HG03571 (cell line): ENCODE data around the gene PPL.

ENCODE experiments used
- ATAC-seq: cut with Tn5 transposase; IDR thresholded peaks from one replicate; pipeline ENCODE4 v1.9.1; 2021; ENCODE audit not compliant: unreplicated experiment

The PPL gene

GRCh38 chr16:4870138-4870671, 66.7 kb downstream of the PPL start:
- no peak for ATAC-seq

- no peak for ATAC-seq
Measured at GRCh38 chr16:4869147-4869805, 67.7 kb downstream of the PPL start.

- no peak for ATAC-seq
Measured at GRCh38 chr16:4868535-4868934, 68.4 kb downstream of the PPL start.

- ATAC-seq, result no peak
Measured at GRCh38 chr16:4868026-4868425, 68.9 kb downstream of the PPL start.

GRCh38 chr16:4866586-4866985, 70.4 kb downstream of the PPL start:
- no peak for ATAC-seq

GRCh38 chr16:4865231-4865860, 71.6 kb downstream of the PPL start:
- no peak for ATAC-seq

- ATAC-seq, result no peak
Measured at GRCh38 chr16:4864728-4865127, 72.2 kb downstream of the PPL start.

GRCh38 chr16:4862639-4863038, 74.3 kb downstream of the PPL start:
- ATAC-seq, result no peak

GRCh38 chr16:4860727-4861342, 76.1 kb downstream of the PPL start:
- no peak for ATAC-seq

- no peak for ATAC-seq
Measured at GRCh38 chr16:4859900-4860255, 77.1 kb downstream of the PPL start.

- ATAC-seq, result no peak
Measured at GRCh38 chr16:4859190-4859899, 77.6 kb downstream of the PPL start.

GRCh38 chr16:4855804-4856203, 81.1 kb downstream of the PPL start:
- ATAC-seq, result no peak

- no peak for ATAC-seq
Measured at GRCh38 chr16:4855371-4855770, 81.6 kb downstream of the PPL start.

GRCh38 chr16:4852221-4852872, 84.6 kb downstream of the PPL start:
- ATAC-seq, result no peak

- no peak for ATAC-seq
Measured at GRCh38 chr16:4850211-4850610, 86.7 kb downstream of the PPL start.

GRCh38 chr16:4847774-4848587, 89.0 kb downstream of the PPL start:
- peak; percentile 17 for ATAC-seq

- peak; percentile 79 for ATAC-seq
Measured at GRCh38 chr16:4846901-4847773, 89.8 kb downstream of the PPL start, which contains the start of the genes GLYR1 and UBN1. GLYR1 (minus strand) TSS chr16:4847288; CDS start chr16:4847265, 23 bp downstream. UBN1 (plus strand) TSS chr16:4847481; CDS start chr16:4852918, 5,437 bp downstream.

- ATAC-seq, result peak; percentile 17
Measured at GRCh38 chr16:4846503-4846900, 90.4 kb downstream of the PPL start.

- no peak for ATAC-seq
Measured at GRCh38 chr16:4840984-4841383, 96.0 kb downstream of the PPL start.
